IMR-90 (cell line): ENCODE results near the gene SLC38A8. TPM values are rescaled to one million over a fixed set of nuclear protein-coding genes. Genes with fewer than 3 reads are reported as not detected.

Experiments used
- ATAC-seq: fragments of 200-7000 bp; cut with Tn5 transposase; 2 replicates; pipeline ENCODE4 v1.9.1; 2020; ENCODE audit warnings: low read depth, mild to moderate bottlenecking, moderate library complexity
- BruUV-seq: library from RNA; stranded (reverse); fragments of 400-500 nt; replicated peaks from 2 replicates; lab custom pipeline; 2021; lab: Mats Ljungman, UMichigan
- CTCF ChIA-PET: fragments of 300-600 bp; formaldehyde crosslinking; extraction: SDS; loops from one replicate; lab custom pipeline; 2021; ENCODE audit warnings: antibody characterized with exemption; lab: Yijun Ruan, JAX
- POLR2A ChIA-PET: fragments of 300-600 bp; sonication (Branson Sonifier 250); formaldehyde crosslinking; loops from one replicate; lab custom pipeline; 2022; ENCODE audit warnings: antibody characterized with exemption; ENCODE audit not compliant: unreplicated experiment; lab: Charles Lee
- DNase-seq: peaks from one replicate; pipeline ENCODE4 v3.0.0; 2013
- H2AFZ ChIP-seq: replicated peaks from 2 replicates; pipeline ENCODE3; 2013; ENCODE audit warnings: low read length, mild to moderate bottlenecking; ENCODE audit not compliant: poor library complexity
- H2AK5ac ChIP-seq: 2 replicates; pipeline ENCODE4 v1.6.1; 2013; ENCODE audit warnings: low read depth, low read length, inconsistent platforms
- H2AK9ac ChIP-seq: replicated peaks from 2 replicates; pipeline ENCODE3; 2013; ENCODE audit warnings: mild to moderate bottlenecking, low read depth, low read length, moderate library complexity; ENCODE audit not compliant: poor library complexity
- H2BK120ac ChIP-seq: 2 replicates; pipeline ENCODE4 v1.6.1; 2013; ENCODE audit warnings: low read depth, low read length, inconsistent platforms
- H2BK15ac ChIP-seq: 3 replicates; pipeline ENCODE4 v1.6.1; 2013; ENCODE audit warnings: low read depth, low read length, inconsistent platforms
- H2BK20ac ChIP-seq: 2 replicates; pipeline ENCODE4 v1.6.1; 2013; ENCODE audit warnings: low read depth, mild to moderate bottlenecking, inconsistent platforms, low read length, moderate library complexity
- H2BK5ac ChIP-seq: 2 replicates; pipeline ENCODE4 v1.6.1; 2013; ENCODE audit warnings: mild to moderate bottlenecking, low read depth, low read length, inconsistent platforms; ENCODE audit not compliant: poor library complexity, severe bottlenecking
- H3K14ac ChIP-seq: replicated peaks from 2 replicates; pipeline ENCODE4 v1.6.1; 2013; ENCODE audit warnings: low read depth, low read length, inconsistent platforms
- H3K18ac ChIP-seq: 2 replicates; pipeline ENCODE4 v1.6.1; 2013; ENCODE audit warnings: low read depth, low read length, control low read depth
- H3K23ac ChIP-seq: 2 replicates; pipeline ENCODE4 v1.6.1; 2013; ENCODE audit warnings: low read depth, low read length, inconsistent platforms
- H3K27ac ChIP-seq: 2 replicates; pipeline ENCODE4 v1.5.1; 2013; ENCODE audit warnings: mild to moderate bottlenecking, control low read depth, low read length; ENCODE audit not compliant: insufficient read depth
- H3K27me3 ChIP-seq: 2 replicates; pipeline ENCODE4 v1.6.1; 2013; ENCODE audit warnings: low read length; ENCODE audit not compliant: control insufficient read depth, insufficient read depth
- H3K36me3 ChIP-seq: 2 replicates; pipeline ENCODE4 v1.6.1; 2013; ENCODE audit warnings: low read length, mixed read lengths; ENCODE audit not compliant: control insufficient read depth, insufficient read depth
- H3K4ac ChIP-seq: 2 replicates; pipeline ENCODE4 v1.6.1; 2013; ENCODE audit warnings: low read depth, low read length, inconsistent platforms
- H3K4me1 ChIP-seq: 2 replicates; pipeline ENCODE4 v1.6.1; 2013; ENCODE audit warnings: low read length, mixed read lengths; ENCODE audit not compliant: control insufficient read depth, insufficient read depth
- H3K4me2 ChIP-seq: 2 replicates; pipeline ENCODE4 v1.6.1; 2013; ENCODE audit warnings: low read depth, mild to moderate bottlenecking, control low read depth, low read length, moderate library complexity
- H3K4me3 ChIP-seq: 2 replicates; pipeline ENCODE4 v1.5.1; 2013; ENCODE audit warnings: low read depth, mild to moderate bottlenecking, control low read depth, low read length, moderate library complexity; ENCODE audit not compliant: insufficient read depth
- H3K56ac ChIP-seq: 2 replicates; pipeline ENCODE4 v1.6.1; 2013; ENCODE audit warnings: low read length, inconsistent platforms; ENCODE audit not compliant: insufficient read depth; ENCODE audit errors: extremely low read depth
- H3K79me1 ChIP-seq, 2 experiments: 2 replicates each; pipeline ENCODE4 v1.6.1; 2013; ENCODE audit warnings: low read length in 2 of 2, inconsistent platforms in 1 of 2, low read depth in 1 of 2
- H3K9ac ChIP-seq: 2 replicates; pipeline ENCODE4 v1.6.1; 2013; ENCODE audit warnings: low read depth, low read length, control low read depth
- H3K9me1 ChIP-seq: 2 replicates; pipeline ENCODE4 v1.6.1; 2013; ENCODE audit warnings: low read length, inconsistent platforms; ENCODE audit not compliant: insufficient read depth
- H3K9me3 ChIP-seq: 2 replicates; pipeline ENCODE4 v1.6.1; 2013; ENCODE audit warnings: low read length; ENCODE audit not compliant: control insufficient read depth, insufficient read depth
- H4K20me1 ChIP-seq: 2 replicates; pipeline ENCODE4 v1.6.1; 2013; ENCODE audit warnings: low read length, inconsistent platforms; ENCODE audit not compliant: insufficient read depth
- H4K5ac ChIP-seq: 2 replicates; pipeline ENCODE4 v1.6.1; 2013; ENCODE audit warnings: mild to moderate bottlenecking, low read depth, low read length, control low read depth
- H4K8ac ChIP-seq, 2 experiments: 2 replicates each; pipeline ENCODE4 v1.6.1; 2013; ENCODE audit warnings: low read depth in 2 of 2, low read length in 2 of 2, control low read depth in 1 of 2, inconsistent platforms in 1 of 2
- H4K91ac ChIP-seq: 2 replicates; pipeline ENCODE4 v1.6.1; 2013; ENCODE audit warnings: low read depth, low read length, inconsistent platforms; ENCODE audit not compliant: insufficient read depth
- BHLHE40 ChIP-seq: fragments of 150-350 bp; IDR thresholded peaks from 2 replicates; pipeline ENCODE4 v1.6.1; 2016; ENCODE audit warnings: mild to moderate bottlenecking, low read depth, low read length
- CEBPB ChIP-seq: IDR thresholded peaks from 2 replicates; pipeline ENCODE4 v1.6.1; 2012; ENCODE audit warnings: low read depth, low read length, improper control_type of control experiment
- CHD1 ChIP-seq: IDR thresholded peaks from 2 replicates; pipeline ENCODE4 v1.6.1; 2012; ENCODE audit warnings: low read depth, low read length, improper control_type of control experiment
- CTCF ChIP-seq: conservative IDR thresholded peaks from 2 replicates; pipeline ENCODE4 v1.5.1; 2012; ENCODE audit warnings: mild to moderate bottlenecking, low read depth, low read length, improper control_type of control experiment
- FOS ChIP-seq: fragments of 150-350 bp; IDR thresholded peaks from 2 replicates; pipeline ENCODE4 v1.6.1; 2016; ENCODE audit warnings: low read depth, low read length
- MAFK ChIP-seq: IDR thresholded peaks from 2 replicates; pipeline ENCODE4 v1.6.1; 2012; ENCODE audit warnings: low read depth, low read length, improper control_type of control experiment
- MAZ ChIP-seq: IDR thresholded peaks from 2 replicates; pipeline ENCODE4 v1.6.1; 2012; ENCODE audit warnings: low read depth, mild to moderate bottlenecking, low read length, improper control_type of control experiment, moderate library complexity, borderline replicate concordance
- MXI1 ChIP-seq: IDR thresholded peaks from 2 replicates; pipeline ENCODE4 v1.6.1; 2012; ENCODE audit warnings: low read depth, mild to moderate bottlenecking, low read length, moderate library complexity, borderline replicate concordance
- NFE2L2 ChIP-seq: fragments of 150-350 bp; IDR thresholded peaks from 2 replicates; pipeline ENCODE4 v1.6.1; 2016; ENCODE audit warnings: low read depth, mild to moderate bottlenecking, low read length
- POLR2A ChIP-seq: IDR thresholded peaks from 2 replicates; pipeline ENCODE4 v1.6.1; 2012; ENCODE audit warnings: mild to moderate bottlenecking, low read depth, low read length
- RAD21 ChIP-seq: IDR thresholded peaks from 2 replicates; pipeline ENCODE4 v1.6.1; 2012; ENCODE audit warnings: low read length, improper control_type of control experiment
- RCOR1 ChIP-seq: IDR thresholded peaks from 2 replicates; pipeline ENCODE4 v1.6.1; 2012; ENCODE audit warnings: mild to moderate bottlenecking, low read length, improper control_type of control experiment; ENCODE audit not compliant: insufficient replicate concordance
- RFX5 ChIP-seq: IDR thresholded peaks from 2 replicates; pipeline ENCODE4 v1.8.0; 2012; ENCODE audit warnings: low read depth, mild to moderate bottlenecking, low read length, moderate library complexity
- SMC3 ChIP-seq: fragments of 150-350 bp; IDR thresholded peaks from 2 replicates; pipeline ENCODE4 v1.6.1; 2016; ENCODE audit warnings: low read depth, mild to moderate bottlenecking, antibody characterized with exemption, low read length, moderate library complexity
- WGBS, 2 experiments: methylation state at CpG; one replicate each; pipeline versions ENCODE4 v1.1.5 to v1.1.7; 2013; ENCODE audit warnings: missing lambda C conversion rate in 2 of 2; ENCODE audit not compliant: insufficient read length in 1 of 2; ENCODE audit errors: extremely low coverage in 2 of 2; 5-methylcytosine and 5-hydroxymethylcytosine counted together
- dilution Hi-C: fragments of 300-500 bp; cut with HindIII; formaldehyde crosslinking; loops from one replicate; pipeline ENCODE4 v1.14.3; 2018; ENCODE audit warnings: low sequenced_read_pairs; ENCODE audit not compliant: unreplicated experiment
- in situ Hi-C: fragments of 300-500 bp; cut with MboI; formaldehyde crosslinking; loops from 3 replicates; pipeline ENCODE4 v1.14.3; 2019; ENCODE audit warnings: low sequenced_read_pairs, inconsistent platforms, mixed read lengths
- intact Hi-C: fragments of 100-400 bp; cut with micrococcal nuclease; formaldehyde crosslinking; loops from 2 replicates; pipeline ENCODE4 v1.10.0; 2022
- polyA plus RNA-seq, 3 experiments: library from polyadenylated mRNA; depleted of rRNA; stranded (reverse); fragments of >200 nt; gene quantifications; 2 replicates each; pipeline ENCODE4 v1.2.3, GENCODE V29; 2012; ENCODE audit warnings: low replicate concordance in 1 of 3
- total RNA-seq: library from RNA; depleted of rRNA; stranded (reverse); fragments of >200 nt; gene quantifications from 2 replicates; pipeline ENCODE4 v1.2.3, GENCODE V29; 2012
- TF ChIP-seq, protein P1 (sequence below): fragments of 150-350 bp; IDR thresholded peaks from 2 replicates; pipeline ENCODE4 v1.6.1; 2016; ENCODE audit warnings: low read depth, mild to moderate bottlenecking, low read length, moderate library complexity, borderline replicate concordance
- TF ChIP-seq, protein P2 (sequence below): fragments of 150-350 bp; IDR thresholded peaks from 2 replicates; pipeline ENCODE4 v1.6.1; 2017; ENCODE audit warnings: mild to moderate bottlenecking, antibody characterized with exemption, low read length, low read depth

The SLC38A8 gene
- total and polyA plus RNA-seq, 2 of the 4 experiments (the other 2 are of a cell fraction): not detected

- no peak for ATAC-seq
- 100% methylated on average over 1 of the region's 6 CpGs; no CpG with 5 or more reads in 1 of the 2 experiments for WGBS, 2 experiments
- CTCF ChIA-PET: no interaction called here
Measured at GRCh38 chr16:84047626-84048025, 5.0 kb upstream of the SLC38A8 start.

More at GRCh38 chr16:84047626-84048025, 5.0 kb upstream of the SLC38A8 start:
- no peaks in the 10 kb centered on the region for H3K9me1 ChIP-seq
- dilution Hi-C loops: no loop called here
- H3K4me3 ChIP-seq: no peak overlapping the region
- H2AK9ac ChIP-seq: no peak overlapping the region
- no peak overlapping the region for H2AK5ac ChIP-seq
- POLR2A ChIA-PET: no interaction called here
- H2BK120ac ChIP-seq: no peak overlapping the region
- no peak overlapping the region for H3K27ac ChIP-seq
- H4K91ac ChIP-seq: no peak overlapping the region
- peaks cover 12% of the 10 kb centered on the region for H3K36me3 ChIP-seq
- H3K27me3 ChIP-seq: peaks cover 12% of the 10 kb centered on the region
- H3K23ac ChIP-seq: no peak overlapping the region
- no peak overlapping the region for H3K4me2 ChIP-seq
- H4K8ac ChIP-seq: no peak overlapping the region
- TF ChIP-seq NFE2L2 (no peak), RFX5 (no peak), RCOR1 (no peak), CHD1 (no peak), POLR2A (no peak), MXI1 (no peak), MAFK (no peak), BHLHE40 (no peak), FOS (no peak), MAZ (no peak), CTCF (no peak), RAD21 (no peak), SMC3 (no peak), CEBPB (no peak)
- TF ChIP-seq, protein P1, sequence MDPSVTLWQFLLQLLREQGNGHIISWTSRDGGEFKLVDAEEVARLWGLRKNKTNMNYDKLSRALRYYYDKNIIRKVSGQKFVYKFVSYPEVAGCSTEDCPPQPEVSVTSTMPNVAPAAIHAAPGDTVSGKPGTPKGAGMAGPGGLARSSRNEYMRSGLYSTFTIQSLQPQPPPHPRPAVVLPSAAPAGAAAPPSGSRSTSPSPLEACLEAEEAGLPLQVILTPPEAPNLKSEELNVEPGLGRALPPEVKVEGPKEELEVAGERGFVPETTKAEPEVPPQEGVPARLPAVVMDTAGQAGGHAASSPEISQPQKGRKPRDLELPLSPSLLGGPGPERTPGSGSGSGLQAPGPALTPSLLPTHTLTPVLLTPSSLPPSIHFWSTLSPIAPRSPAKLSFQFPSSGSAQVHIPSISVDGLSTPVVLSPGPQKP: no peak
- TF ChIP-seq, protein P2, sequence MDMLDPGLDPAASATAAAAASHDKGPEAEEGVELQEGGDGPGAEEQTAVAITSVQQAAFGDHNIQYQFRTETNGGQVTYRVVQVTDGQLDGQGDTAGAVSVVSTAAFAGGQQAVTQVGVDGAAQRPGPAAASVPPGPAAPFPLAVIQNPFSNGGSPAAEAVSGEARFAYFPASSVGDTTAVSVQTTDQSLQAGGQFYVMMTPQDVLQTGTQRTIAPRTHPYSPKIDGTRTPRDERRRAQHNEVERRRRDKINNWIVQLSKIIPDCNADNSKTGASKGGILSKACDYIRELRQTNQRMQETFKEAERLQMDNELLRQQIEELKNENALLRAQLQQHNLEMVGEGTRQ: no peak
- H2BK5ac ChIP-seq: no peak overlapping the region
- H3K56ac ChIP-seq: no peak overlapping the region
- H4K5ac ChIP-seq: no peak overlapping the region
- H3K9ac ChIP-seq: no peak overlapping the region
- H3K9me3 ChIP-seq: no peaks in the 10 kb centered on the region
- intact Hi-C loops: no loop called here
- H3K4ac ChIP-seq: no peak overlapping the region
- no TSS peak for BruUV-seq
- no peaks in the 10 kb centered on the region for H3K4me1 ChIP-seq
- H2BK20ac ChIP-seq: no peak overlapping the region
- H4K20me1 ChIP-seq: 0 out of 2 replicates have a peak, but pooled peaks cover 3% of the 10 kb centered on the region
- no peaks in the 10 kb centered on the region for H3K79me1 ChIP-seq
- H3K14ac ChIP-seq: no peak overlapping the region
- H3K18ac ChIP-seq: no peak overlapping the region
- in situ Hi-C loops: no loop called here
- no peak overlapping the region for H2AFZ ChIP-seq
- DNase-seq: no peak
- no peak overlapping the region for H2BK15ac ChIP-seq
